SK-N-MC (cell line): ENCODE results near the gene SYS1.

Experiments
- EZH2 ChIP-seq: fragments of 200-600 bp; sonication (generic); IDR thresholded peaks from one replicate; pipeline ENCODE4 v1.6.1; 2017; ENCODE audit warnings: antibody characterized with exemption
- POLR2AphosphoS5 ChIP-seq: IDR thresholded peaks from 2 replicates; pipeline ENCODE4 v1.6.1; 2012; ENCODE audit warnings: mild to moderate bottlenecking, low read depth, low read length, borderline replicate concordance

GRCh38 chr20:45400346-45401031, 37.5 kb downstream of the SYS1 start:
- no peak for TF ChIP-seq EZH2
- TF ChIP-seq POLR2AphosphoS5: no peak
